Stimulated activated CD4-positive, alpha-beta T cell treated with anti-CD3 and anti-CD28 coated beads, Interleukin-2, amount 100 ng/mL, for 24 hours (primary cell): ENCODE data around the gene MST1.

ENCODE experiments used
- DNase-seq, 2 donors: peaks; one replicate each; pipeline ENCODE4 v3.0.0-alpha.2; 2020

The MST1 gene

GRCh38 chr3:49717959-49718857 lies 28.9 kb upstream of the MST1 start:
- no peak for DNase-seq

GRCh38 chr3:49717211-49717958 lies 28.1 kb upstream of the MST1 start:
- no peak for DNase-seq

GRCh38 chr3:49716691-49717210 lies 27.5 kb upstream of the MST1 start:
- no peak for DNase-seq

- DNase-seq = no peak
Measured at GRCh38 chr3:49716169-49716568, 26.9 kb upstream of the MST1 start.

GRCh38 chr3:49715611-49716121 lies 26.4 kb upstream of the MST1 start:
- DNase-seq = no peak

GRCh38 chr3:49714728-49715550 lies 25.7 kb upstream of the MST1 start:
- DNase-seq = no peak

GRCh38 chr3:49713336-49714105 lies 24.2 kb upstream of the MST1 start:
- no peak for DNase-seq

- DNase-seq = no peak
Measured at GRCh38 chr3:49712631-49713317, 23.5 kb upstream of the MST1 start.

- no peak for DNase-seq
Measured at GRCh38 chr3:49712166-49712565, 22.9 kb upstream of the MST1 start.

GRCh38 chr3:49711489-49711888 lies 22.2 kb upstream of the MST1 start:
- DNase-seq = no peak

- no peak for DNase-seq
Measured at GRCh38 chr3:49709852-49710251, 20.6 kb upstream of the MST1 start.

- DNase-seq = no peak
Measured at GRCh38 chr3:49707113-49707480, 17.8 kb upstream of the MST1 start.

GRCh38 chr3:49706456-49707112 lies 17.3 kb upstream of the MST1 start:
- DNase-seq = no peak

- no peak for DNase-seq
Measured at GRCh38 chr3:49705390-49705960, 16.2 kb upstream of the MST1 start.

GRCh38 chr3:49704629-49705028 lies 15.4 kb upstream of the MST1 start:
- DNase-seq = no peak

- no peak for DNase-seq
Measured at GRCh38 chr3:49703956-49704355, 14.7 kb upstream of the MST1 start.

GRCh38 chr3:49703443-49703927 lies 14.2 kb upstream of the MST1 start:
- peak; percentile 68 for DNase-seq

- DNase-seq = no peak
Measured at GRCh38 chr3:49702672-49703071, 13.4 kb upstream of the MST1 start.

- no peak for DNase-seq
Measured at GRCh38 chr3:49701388-49702077, 12.3 kb upstream of the MST1 start.
